ENCODE measurements around the gene TEX14.
"Not testable (repeated sequence)": the region's sequence is repeated elsewhere in the genome, so short reads cannot be mapped to it uniquely, and the experiment has no call there.

TEX14 gene

DNA sequence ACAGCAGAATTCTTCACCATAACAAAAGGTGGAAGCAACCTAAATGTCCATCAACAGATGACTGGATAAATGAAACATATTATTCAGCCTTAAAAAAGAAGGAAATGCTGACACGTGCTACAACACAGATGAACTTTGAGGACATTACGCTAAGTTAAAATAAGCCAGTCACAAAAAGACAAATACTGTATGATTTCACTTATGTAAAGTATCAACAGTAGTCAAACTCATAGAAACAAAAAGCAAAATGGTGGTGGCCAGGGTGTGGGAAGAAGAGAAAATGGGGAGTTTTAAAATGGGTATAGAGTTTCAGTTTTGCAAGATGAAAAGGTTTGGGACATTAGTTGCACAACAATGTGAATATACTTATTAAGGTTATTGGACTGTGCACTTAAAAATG, 127.6 kb downstream of the TEX14 start:
- DNase-seq (ENCODE audit: low read depth in 2 of 2): no peak

DNA sequence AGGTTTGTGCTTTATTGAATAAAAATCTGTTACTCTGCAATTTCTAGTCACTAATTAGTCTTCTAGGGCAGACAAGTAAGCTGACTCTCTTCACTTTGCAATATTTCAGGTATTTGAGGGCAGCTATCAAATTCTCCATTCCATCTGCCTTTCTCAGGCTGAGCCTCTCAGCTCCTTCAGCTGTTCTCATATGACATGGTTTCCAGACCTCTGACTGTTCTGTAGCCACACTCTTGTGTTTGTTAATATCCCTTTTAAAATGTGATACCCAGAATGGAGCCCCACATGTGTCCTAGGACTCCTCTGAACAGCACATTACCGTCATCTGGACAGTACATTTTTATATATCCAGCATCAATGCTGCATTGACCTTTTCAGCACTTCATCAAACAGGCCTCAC, 131.3 kb downstream of the TEX14 start:
- no peak for DNase-seq (ENCODE audit: low read depth in 2 of 2)

DNA sequence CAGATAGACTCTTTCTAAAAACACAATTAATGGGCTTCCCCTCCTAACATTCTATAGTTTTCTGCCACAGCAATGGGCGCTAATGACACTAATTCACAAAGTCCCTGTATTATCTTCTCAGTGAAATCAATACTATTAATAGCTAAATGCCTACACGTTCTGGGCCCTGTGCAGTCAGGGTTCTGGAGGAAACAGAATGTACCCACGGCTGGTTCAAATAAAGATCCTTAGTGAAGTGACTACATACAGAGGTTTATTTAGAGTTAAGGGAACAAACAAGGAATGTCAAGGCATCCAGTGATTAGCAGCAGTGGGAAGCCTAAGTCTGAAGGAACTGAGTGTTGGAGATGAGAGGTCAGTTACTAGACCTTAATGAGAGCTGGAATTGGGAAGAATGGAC, 133.9 kb downstream of the TEX14 start:
- no peak for DNase-seq (ENCODE audit: low read depth in 2 of 2)

DNA sequence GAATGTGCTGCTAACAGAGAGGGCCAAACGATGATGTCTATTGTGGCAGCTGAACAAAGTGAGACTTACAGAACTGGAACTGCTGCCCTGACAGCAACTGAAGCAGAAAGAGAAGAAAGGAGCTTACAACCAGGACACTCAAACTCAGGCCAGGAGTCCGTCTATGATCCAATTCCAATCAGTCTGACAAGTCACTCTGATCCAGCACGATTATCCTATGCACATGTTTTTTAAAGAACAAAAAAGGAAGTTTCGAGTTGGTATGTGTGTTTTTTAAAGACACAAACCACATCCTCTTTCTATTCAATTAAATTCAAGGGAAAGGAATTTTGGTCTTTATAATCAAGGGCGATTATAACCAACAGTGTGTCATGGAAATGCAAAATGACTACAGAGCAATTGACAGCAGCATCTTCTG, 135.0 kb downstream of the TEX14 start:
- DNase-seq (ENCODE audit: low read depth in 2 of 2): no peak

DNA sequence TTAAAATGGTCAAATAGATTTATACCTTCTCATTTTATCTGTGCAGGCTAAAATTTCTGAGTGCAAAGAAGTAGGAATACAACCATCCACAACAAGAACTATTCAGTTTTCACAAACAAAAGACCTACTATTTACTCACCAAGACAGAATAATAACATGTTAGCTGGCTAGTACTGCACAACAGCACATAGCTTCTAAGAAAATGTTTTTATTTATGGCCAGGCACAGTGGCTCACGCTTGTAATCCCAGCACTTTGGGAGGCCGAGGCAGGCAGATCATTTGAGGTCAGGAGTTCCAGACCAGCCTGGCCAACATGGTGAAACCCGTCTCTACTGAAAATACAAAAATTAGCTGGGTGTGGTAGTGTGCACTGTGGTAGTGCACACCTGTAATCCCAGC, 136.7 kb downstream of the TEX14 start:
- DNase-seq (ENCODE audit: low read depth in 2 of 2): not testable (repeated sequence)

DNA sequence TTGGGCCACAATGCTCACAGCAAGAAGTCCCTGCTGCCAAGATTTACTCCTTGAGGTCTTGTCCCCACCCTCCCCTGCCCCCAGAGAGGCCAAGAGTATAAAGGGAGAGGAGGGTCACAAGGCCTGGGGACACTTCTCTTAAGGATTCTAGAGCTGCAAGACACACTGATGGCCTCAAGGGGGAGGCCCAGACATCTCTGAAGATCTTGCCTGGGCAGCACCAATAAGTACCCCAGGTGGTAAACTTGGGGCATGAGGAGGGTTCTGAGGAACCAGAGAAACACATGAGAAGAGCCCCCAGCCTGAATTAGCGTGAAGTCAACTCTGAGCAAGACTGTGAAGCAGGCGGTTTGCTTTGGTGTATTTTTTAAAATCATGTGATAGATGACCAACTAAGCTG, 150.6 kb downstream of the TEX14 start:
- no peak for DNase-seq (ENCODE audit: low read depth in 2 of 2)

DNA sequence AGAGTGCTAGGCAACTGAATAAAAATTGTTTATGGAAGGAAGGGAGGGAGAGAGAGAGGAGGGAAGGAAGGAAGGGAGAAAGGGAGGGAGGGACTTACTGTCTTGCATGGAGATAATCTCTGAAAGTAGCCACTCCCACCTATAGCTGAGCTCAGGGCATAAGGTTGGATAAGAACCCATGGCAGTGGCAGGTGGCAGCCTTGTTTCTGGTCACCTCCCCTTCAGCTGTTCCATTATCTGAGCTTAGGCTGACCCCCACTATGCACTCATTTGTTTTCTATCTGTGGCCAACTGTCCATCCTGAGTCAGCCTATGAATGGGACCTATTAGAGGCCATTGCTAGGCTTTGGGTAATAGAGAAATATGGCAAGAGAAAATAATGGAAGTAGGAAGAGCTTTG, 152.1 kb downstream of the TEX14 start:
- DNase-seq (ENCODE audit: low read depth in 2 of 2): no peak

DNA sequence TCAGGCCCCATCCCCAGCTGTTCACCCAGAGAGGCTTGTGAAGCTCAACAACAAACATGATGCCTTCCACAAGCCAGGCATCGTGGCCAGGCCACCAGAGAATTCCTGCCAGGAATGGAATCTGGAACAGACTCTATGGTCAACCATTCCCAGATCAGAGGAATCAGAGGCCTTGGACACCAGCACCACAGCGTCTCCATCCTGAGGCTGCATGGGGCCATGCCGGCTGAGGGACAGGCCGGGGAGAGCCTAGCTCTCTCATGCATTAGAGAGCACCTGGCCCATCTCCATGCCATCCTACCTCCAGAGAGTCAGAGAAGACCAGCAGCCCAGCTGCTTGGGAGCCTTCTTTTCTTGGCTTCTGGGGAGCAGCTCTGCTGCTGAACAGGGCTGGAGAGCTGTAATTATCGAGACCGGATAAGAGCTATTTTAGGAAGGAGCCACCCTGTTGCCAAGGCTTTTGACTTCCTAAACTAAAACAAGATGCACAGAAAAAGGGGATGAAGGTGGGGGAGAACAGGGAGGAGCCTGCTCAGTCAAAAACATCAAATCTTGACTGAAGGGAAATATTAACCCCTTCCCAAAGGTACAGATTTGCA, 152.9 kb downstream of the TEX14 start:
- DNase-seq (ENCODE audit: low read depth in 2 of 2): no peak

DNA sequence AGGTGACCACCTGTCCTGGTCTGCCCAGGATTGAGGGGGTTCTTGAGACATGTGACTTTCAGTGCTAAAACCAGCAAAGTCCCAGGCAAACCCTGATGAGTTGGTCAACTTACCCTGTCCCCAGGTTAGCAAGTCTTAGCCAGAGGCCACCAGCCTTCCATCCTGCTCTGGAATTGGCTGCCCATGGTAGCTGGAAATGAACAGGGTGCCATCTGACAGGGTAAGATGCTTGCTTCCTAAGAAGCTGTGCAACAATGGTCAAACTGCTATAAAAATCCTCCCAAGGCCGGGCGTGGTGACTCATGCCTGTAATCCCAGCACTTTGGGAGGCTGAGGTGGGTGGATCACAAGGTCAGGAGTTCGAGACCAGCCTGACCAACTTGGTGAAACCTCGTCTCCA, 154.6 kb downstream of the TEX14 start:
- DNase-seq (ENCODE audit: low read depth in 2 of 2): no peak

DNA sequence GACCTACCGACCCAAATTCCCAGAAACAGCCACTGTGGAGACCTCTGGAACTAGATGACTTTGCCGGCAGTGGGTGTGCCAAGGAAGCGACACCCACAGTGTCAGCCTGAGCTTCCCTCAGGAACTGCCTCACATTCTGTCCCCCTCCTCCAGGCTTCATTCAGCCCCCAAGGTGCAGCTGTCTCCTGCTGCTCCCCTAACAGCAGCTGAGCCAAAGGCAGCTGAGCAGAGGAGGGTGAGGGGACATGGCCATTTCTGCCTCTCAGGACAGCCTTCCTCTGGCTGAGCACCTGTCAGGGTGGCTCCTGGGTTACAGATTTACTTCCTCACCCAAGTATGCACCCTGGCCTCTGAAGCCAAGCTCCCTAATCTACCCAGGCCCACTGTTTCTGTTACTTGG, 155.3 kb downstream of the TEX14 start:
- no peak for DNase-seq (ENCODE audit: low read depth in 2 of 2)

DNA sequence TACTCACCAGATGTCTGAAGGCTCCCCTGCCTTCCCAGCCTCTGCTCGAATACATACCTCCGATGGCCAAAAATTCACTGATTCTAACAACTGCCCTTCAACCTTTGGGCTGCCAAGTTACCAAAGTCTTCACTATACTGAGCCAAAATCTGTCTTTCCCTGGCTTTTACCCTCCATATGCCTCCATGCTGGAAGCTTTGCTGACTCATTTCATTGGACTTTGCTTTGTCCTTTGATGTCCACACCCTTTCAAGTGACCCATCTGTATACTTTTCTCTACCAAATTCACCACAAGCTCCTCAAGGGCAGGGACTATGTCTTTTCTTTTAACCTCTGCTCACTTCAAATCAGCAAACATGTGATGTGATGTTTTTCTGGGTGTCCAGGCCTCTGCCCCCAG, 156.4 kb downstream of the TEX14 start:
- no peak for DNase-seq (ENCODE audit: low read depth in 2 of 2)

DNA sequence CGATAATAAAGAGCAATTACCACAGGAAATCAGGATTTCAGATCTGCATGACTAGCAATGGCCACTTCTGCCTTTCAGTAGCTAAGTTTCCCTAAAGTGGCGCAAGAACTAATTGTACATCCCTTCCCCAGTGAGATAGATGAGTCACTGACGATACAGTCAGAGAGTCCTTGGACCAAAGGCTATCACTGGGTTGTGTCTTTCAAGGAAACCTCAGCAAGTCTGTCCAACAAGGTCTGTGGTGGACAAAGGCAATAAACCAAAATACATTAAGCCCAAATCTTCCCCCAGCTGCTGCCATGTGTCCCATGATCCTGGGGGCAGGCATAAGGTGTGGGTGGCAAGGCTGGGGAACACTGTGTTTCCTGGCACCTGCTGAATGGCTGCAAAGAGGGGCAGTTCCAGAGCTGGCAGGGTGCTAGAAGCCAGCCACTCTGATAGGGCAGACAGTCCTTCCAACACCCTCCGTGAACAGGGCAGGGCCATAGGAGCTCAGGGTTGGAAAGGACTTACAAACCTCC, 156.9 kb downstream of the TEX14 start:
- DNase-seq (ENCODE audit: low read depth in 2 of 2): no peak

DNA sequence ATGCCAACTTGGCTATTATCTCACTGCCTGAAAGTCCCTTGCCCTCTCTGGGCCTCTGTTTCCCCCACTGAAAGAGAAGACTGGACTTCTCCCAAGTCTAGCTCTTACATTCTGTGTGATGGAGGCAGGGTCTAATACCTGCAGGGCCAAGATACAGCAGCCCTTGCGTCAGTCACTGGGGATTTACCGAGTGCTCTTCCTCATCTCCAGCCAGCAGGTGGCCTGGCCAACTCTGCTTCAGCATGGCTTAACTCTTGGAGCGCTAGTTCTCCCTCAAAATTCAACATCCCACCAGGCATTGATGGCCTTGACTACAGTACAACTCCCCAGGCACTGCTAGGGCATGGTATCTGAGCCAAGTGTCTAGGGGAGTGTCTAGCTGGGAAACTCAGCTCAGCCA, 157.5 kb downstream of the TEX14 start:
- DNase-seq (ENCODE audit: low read depth in 2 of 2): no peak

DNA sequence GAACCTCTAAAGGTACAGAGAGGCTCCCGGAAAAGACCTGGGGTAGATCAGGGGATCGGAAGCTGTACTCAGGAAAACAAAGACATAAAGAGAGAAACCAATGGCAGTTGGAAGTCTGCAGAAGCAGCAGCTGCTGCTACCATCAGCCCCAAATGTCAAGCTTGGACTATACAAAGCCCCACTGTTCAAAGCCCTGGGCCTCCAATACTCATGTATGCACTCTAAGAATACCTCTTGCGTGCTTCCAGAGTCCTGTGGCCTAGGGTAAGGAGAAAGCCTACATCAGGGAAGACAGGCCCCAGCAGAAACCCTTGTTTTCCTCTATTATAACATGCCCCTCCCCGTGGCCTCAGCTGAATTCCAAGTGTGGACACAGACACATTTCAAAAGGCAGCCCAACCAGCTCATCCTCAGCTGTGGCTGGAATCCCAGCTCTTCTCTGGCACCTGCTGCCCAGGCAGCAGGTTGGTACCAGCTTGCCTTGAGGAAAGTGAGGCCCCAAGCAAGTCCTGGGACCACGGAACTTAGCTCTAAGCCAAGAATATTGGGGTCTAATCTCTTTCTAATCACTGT, 158.1 kb downstream of the TEX14 start:
- DNase-seq (ENCODE audit: low read depth in 2 of 2): no peak

DNA sequence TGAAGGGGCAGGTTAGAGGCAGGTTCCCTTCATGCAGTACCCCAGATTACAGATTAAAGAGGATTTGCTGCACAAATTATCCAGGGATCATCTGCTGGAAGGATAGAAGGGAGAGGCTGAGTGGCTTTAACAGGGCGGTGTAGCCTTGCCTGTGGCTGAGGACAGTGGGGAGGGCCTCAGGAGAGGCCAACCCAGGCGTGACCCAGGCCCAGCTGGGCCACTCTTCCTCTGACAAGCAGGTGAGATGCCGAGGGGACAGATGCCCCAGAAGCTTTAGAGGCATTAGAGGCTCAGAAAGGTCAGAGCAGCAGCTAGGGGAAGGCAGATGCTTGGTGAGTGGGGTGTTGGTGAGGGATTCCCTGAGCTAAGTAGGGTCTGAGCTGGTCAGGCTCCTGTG, 159.3 kb downstream of the TEX14 start:
- no peak for DNase-seq (ENCODE audit: low read depth in 2 of 2)

DNA sequence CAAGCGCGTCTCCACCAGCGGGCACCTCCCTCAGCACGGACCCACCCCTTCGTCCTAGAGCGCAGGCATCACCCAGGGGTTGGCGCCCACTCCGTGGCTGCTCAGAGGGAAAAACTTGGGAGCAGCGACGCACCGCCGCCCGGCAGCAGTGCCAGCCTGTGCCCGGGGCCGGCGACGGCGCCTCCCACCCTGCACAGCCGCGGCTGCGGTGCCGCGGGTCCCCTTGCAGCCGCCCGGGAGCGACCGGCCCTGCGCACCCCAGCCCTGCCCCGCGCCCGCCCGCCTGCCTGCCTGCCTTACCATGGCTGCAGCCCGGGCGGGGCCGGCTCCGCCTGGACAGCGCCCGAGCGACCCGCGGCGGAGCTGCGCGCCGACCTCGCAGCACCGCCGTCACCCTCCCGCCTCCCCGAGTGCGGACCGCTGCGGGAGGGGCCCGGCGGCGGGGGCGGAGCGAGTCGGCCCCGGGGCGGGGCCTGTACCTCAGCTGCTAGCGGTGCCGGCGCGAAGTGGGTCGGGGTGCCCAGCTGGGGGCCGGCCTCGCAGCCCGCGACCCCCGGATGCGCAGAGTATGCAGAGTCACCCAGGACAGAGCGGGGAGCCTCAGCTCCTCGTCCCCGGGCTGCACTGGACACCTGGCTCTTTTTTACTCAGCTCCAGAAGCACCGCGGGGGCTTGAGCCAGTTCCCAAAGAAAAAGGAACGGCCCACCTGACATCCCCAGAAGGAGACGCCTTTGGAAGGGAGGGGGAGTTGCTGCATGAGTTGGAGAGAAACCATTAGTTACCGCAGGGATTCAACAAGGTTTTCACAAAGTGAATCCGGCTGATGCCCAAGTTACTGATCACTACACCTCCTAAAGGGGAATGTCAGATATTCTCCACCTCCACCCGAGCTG, 159.9 kb downstream of the TEX14 start:
- DNase-seq (ENCODE audit: low read depth in 2 of 2): peak; percentile 23 to 34

DNA sequence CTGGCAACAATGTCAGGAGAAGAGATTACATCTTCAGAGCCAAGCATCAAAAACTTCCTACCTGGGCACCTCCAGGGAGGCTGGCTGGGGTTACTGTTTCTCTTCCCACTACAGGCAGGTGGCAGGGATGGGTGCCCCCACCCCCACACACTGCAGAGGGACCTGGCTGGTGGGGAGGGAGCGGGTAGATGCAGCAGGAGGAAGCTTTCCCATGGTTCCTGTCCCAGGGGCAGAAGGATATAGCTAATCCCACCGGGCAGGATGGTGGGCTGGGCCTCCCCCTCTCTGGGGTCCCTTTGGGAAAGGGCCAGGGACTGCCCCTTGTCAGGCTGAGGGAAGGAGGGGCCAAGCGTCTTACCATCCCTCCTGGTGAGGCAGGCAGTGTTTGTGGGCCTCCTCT, 160.7 kb downstream of the TEX14 start:
- no peak for DNase-seq (ENCODE audit: low read depth in 2 of 2)

DNA sequence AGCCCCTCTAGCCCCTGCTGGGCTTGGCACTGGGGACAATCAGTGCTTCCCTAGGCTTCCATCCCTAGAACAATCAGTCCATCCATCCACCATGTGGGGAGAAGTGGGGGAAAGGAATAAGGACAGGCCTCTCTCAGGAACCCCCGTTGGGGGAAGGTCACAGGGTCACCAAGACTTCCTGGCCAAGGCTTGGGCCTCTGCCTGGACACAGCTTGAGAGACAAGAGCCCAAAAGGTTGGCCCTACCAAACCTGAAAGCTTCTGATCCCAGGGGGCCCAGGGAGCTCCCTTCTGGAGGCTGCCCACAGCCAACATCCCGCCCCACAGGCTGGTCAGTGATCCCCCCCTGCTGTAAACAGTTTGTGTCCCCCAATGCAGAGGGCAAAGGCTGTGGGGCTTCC, 161.2 kb downstream of the TEX14 start:
- no peak for DNase-seq (ENCODE audit: low read depth in 2 of 2)

DNA sequence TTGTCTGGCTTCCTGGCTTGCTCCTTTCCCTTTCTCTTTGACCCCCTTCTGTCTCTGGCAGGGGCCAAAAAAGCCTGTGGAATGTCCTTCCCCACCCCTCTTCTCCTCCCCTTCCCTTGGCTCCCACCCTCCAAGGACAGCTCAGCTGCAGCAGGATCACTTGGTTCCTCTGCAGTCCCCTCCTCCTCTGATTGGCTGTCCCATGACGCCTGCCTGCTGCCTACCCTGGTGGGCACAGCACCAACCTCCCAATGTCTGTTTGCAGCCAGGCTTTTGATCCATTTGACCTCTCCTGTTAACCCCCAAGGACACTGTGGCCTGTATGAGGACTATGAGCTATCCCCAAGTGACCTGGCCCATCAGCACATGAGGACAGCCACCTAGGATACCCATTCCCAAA, 162.6 kb downstream of the TEX14 start:
- no peak for DNase-seq (ENCODE audit: low read depth in 2 of 2)

DNA sequence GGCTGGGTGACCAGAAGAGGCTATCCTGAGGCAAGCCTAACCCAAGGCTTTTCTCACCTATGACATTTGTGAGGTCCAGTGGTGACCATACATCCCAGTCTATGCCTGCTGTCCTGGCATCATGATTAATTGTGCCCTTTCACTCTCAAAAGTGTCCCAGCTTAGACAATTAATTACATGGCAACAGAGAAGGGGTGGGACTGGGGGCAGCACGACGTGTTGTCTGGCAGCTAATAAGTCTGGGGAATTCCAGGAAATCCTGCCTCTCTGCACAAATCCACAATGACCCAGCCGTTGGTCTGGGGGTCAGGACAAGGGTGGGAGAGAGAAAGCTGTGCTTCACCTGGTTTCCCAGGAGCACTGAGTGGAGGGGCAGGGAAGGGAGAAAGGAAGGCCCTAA, 163.4 kb downstream of the TEX14 start:
- DNase-seq (ENCODE audit: low read depth in 2 of 2): no peak

DNA sequence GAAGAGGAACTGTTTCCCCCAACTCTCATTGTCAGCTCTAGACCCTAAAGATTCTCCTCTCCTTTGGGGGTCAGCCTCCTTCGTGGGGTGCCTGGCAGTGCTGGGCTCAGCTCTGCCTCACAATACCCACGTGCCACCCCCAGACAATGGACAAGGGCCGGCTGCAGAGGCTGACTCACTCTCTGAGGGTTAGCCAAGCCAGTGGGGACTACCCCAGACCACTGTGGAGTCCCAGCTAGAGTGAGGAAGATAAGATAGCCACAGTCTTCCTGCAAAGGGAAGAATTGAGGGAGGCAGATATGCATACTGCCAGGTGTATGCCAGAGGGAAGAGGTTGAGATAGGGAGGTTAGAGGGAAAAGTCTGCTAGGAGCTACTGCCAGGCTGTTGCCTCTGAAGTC, 163.9 kb downstream of the TEX14 start:
- no peak for DNase-seq (ENCODE audit: low read depth in 2 of 2)

DNA sequence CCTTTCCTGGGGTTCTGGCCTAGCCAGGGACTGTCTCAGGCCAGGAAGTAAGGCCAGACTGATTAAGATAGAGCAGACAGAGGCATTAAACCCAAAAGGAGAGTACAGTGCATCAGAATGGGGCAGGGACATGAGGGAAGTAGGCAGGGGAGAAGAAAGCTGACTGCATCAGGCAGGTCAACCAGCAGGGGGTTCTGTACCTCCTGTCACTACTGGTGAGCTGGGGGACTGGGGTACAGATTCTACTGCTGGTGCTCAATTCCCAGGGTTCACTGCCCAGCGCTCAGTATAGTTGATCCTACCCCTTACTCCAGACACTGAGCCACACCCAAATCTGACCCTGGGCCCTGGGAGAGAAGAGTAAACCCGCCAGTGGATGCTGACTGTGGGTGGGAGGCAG, 164.5 kb downstream of the TEX14 start:
- no peak for DNase-seq (ENCODE audit: low read depth in 2 of 2)

DNA sequence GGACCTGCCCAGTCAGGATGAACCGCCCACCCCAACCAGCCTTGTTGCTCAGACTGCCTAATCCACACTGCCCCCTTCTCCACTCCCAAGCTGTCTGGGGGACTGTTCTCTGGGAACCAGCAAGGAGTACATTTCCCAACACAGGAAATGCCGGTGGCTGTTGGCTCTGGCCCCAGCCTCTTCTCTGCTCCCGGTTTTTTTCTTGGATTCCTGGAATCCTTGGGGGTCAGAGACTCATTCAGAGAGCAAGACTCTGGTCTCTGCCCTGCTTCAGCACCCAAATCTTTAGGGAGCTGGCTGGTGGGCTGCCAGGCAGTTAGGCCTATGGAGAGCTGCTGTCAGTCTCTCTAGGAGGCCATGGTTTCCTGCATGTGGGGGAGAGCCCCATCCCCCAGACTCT, 166.6 kb downstream of the TEX14 start:
- no peak for DNase-seq (ENCODE audit: low read depth in 2 of 2)

Data from stimulated activated CD8-positive, alpha-beta memory T cell treated with anti-CD3 and anti-CD28 coated beads, Interleukin-7, amount 100 ng/mL, for 1 hour (primary cell).